NCI-H748 treated with DMSO at 0.1 percent for 48 hours (cell line): ENCODE results near the gene DNAAF8.
A peak's percentile ranks its signal among the peaks of the same experiment; 100 is the strongest.

ENCODE experiments used
- DNase-seq: peaks from one replicate; lab custom pipeline; 2025; lab: John Stamatoyannopoulos, UW

DNAAF8 gene

GRCh38 chr16:4752351-4753100, 18.2 kb downstream of the DNAAF8 start:
- no peak for DNase-seq

- DNase-seq = no peak
These were observed 18.9 kb downstream of the DNAAF8 start for GRCh38 chr16:4753227-4753626.

GRCh38 chr16:4754865-4755264, 20.5 kb downstream of the DNAAF8 start:
- DNase-seq = no peak

GRCh38 chr16:4755687-4756086, 21.4 kb downstream of the DNAAF8 start:
- DNase-seq = no peak

GRCh38 chr16:4760221-4760910, 26.0 kb downstream of the DNAAF8 start:
- no peak for DNase-seq

- DNase-seq = no peak
These were observed 27.9 kb downstream of the DNAAF8 start for GRCh38 chr16:4762205-4762604.

GRCh38 chr16:4763791-4764190, 29.5 kb downstream of the DNAAF8 start:
- no peak for DNase-seq

- no peak for DNase-seq
These were observed 31.5 kb downstream of the DNAAF8 start for GRCh38 chr16:4765511-4766474.

GRCh38 chr16:4766875-4767628, 32.7 kb downstream of the DNAAF8 start, which contains the start of gene ZNF500:
Gene ZNF500 (minus strand): TSS chr16:4767162. CDS start chr16:4765978, 1,184 bp downstream.
- peak; percentile 66 for DNase-seq

GRCh38 chr16:4767872-4768548, 33.7 kb downstream of the DNAAF8 start:
- DNase-seq = no peak

GRCh38 chr16:4768549-4769305, 34.4 kb downstream of the DNAAF8 start:
- DNase-seq = peak; percentile 75

- no peak for DNase-seq
These were observed 34.9 kb downstream of the DNAAF8 start for GRCh38 chr16:4769306-4769638.

GRCh38 chr16:4771646-4772045, 37.3 kb downstream of the DNAAF8 start:
- DNase-seq = no peak

- no peak for DNase-seq
These were observed 38.0 kb downstream of the DNAAF8 start for GRCh38 chr16:4772351-4772750.

GRCh38 chr16:4775005-4775404, 40.7 kb downstream of the DNAAF8 start:
- DNase-seq = no peak

GRCh38 chr16:4776141-4776705, 41.9 kb downstream of the DNAAF8 start:
- no peak for DNase-seq

GRCh38 chr16:4777339-4778049, 43.2 kb downstream of the DNAAF8 start:
- no peak for DNase-seq

GRCh38 chr16:4778050-4778392, 43.7 kb downstream of the DNAAF8 start:
- no peak for DNase-seq

GRCh38 chr16:4780235-4780634, 45.9 kb downstream of the DNAAF8 start:
- no peak for DNase-seq
